ENCODE data around the gene PGA4.
"Not testable (repeated sequence)": the region's sequence is repeated elsewhere in the genome, so short reads cannot be mapped to it uniquely, and the experiment has no call there.

- not testable (repeated sequence) for TF ChIP-seq CTCF (IDR thresholded peaks at IDR 0.05); ZFX (IDR thresholded peaks at IDR 0.05; ENCODE audit: borderline replicate concordance)
Measured at GRCh38 chr11:61240288-61240687, 18.1 kb downstream of the PGA4 start.
